ENCODE measurements around the gene CLEC18B. TPM values are rescaled to one million over a fixed set of nuclear protein-coding genes. Genes with fewer than 3 reads are reported as not detected.

CLEC18B gene
- total and polyA plus RNA-seq, 4 donors, result 0.65 to 1.9 (median 0.77) TPM; not detected in 1

DNA sequence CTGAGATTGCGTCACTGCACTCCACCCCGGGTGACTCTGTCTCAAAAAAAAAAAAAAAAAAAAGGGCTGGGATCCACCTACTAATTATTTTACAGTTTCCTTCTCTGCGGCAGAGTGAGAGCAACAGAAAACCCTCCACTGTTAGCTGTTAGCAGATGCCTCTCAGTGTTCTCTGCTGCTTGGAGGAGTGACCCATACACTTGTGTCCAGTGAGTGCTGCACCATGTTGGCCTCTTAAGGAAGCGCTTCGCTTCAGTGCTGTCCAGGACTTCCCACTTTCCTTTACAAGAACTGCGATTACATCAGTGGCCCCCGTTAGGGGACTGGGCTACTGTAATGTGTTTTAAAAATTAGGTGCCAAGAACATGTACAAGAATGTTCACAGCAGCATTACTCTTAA, 18.4 kb upstream of the CLEC18B start:
- no peaks in the 10 kb centered on the region for H3K9me3 ChIP-seq (ENCODE audit: control insufficient read depth in 4 of 4, insufficient read depth in 3 of 4, low read length in 3 of 4)
- 42 to 70% methylated on average over 7 of the region's 7 CpGs for WGBS, 2 donors
- no peaks in the 10 kb centered on the region for H3K4me1 ChIP-seq (ENCODE audit: control insufficient read depth in 5 of 5, insufficient read depth in 5 of 5, low read length in 5 of 5)
- no peak overlapping the region for H3K27ac ChIP-seq (ENCODE audit: low read depth in 1 of 2, low read length in 1 of 2)
- no peak overlapping the region for H3K9ac ChIP-seq (ENCODE audit: insufficient read depth in 1 of 2, low read length in 2 of 2)
- H3K36me3 ChIP-seq (ENCODE audit: control insufficient read depth in 4 of 4, insufficient read depth in 4 of 4, low read length in 4 of 4), result peaks cover 0 to 6% (median under 1%) of the 10 kb centered on the region in 4 donors
- H3K27me3 ChIP-seq (ENCODE audit: control insufficient read depth in 3 of 3, insufficient read depth in 3 of 3, low read length in 2 of 3), result no peaks in the 10 kb centered on the region
- no peak for DNase-seq
- peak; percentile 34 for ATAC-seq (ENCODE audit: insufficient read depth, low FRiP score)
- no peak overlapping the region for H3K4me3 ChIP-seq
- TF ChIP-seq, protein P1, sequence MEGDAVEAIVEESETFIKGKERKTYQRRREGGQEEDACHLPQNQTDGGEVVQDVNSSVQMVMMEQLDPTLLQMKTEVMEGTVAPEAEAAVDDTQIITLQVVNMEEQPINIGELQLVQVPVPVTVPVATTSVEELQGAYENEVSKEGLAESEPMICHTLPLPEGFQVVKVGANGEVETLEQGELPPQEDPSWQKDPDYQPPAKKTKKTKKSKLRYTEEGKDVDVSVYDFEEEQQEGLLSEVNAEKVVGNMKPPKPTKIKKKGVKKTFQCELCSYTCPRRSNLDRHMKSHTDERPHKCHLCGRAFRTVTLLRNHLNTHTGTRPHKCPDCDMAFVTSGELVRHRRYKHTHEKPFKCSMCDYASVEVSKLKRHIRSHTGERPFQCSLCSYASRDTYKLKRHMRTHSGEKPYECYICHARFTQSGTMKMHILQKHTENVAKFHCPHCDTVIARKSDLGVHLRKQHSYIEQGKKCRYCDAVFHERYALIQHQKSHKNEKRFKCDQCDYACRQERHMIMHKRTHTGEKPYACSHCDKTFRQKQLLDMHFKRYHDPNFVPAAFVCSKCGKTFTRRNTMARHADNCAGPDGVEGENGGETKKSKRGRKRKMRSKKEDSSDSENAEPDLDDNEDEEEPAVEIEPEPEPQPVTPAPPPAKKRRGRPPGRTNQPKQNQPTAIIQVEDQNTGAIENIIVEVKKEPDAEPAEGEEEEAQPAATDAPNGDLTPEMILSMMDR (IDR thresholded peaks at IDR 0.05; ENCODE audit: control extremely low read depth, extremely low read depth), result no peak

DNA sequence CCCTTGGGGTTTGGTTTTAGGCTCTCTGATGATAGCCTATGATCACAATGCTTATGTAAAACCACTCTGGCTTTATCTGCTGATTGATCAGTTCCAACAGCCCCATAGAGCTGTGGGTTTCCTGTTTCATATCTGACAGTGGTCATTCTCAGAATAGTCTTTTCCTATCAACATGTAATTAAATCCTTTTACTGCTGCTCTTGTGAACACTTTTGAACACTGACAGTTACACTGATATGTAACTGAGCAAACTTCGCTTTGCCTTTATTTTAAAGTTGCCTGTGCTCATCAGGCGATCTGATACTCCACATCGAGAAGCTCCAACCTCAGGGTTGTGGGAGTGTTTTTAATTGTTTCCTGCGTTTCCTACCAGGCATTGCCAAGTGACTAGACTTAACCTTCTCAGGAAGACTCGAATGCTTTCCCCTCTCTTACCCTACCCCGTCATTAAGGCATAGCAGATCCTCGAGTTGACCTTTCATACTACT, 17.3 kb upstream of the CLEC18B start:
- DNase-seq (no peak), ATAC-seq (ENCODE audit: insufficient read depth, low FRiP score) (no peak)
- H3K4me1 ChIP-seq (ENCODE audit: control insufficient read depth in 5 of 5, insufficient read depth in 5 of 5, low read length in 5 of 5), result no peaks in the 10 kb centered on the region
- WGBS, 2 donors, result 22 to 41% methylated on average over 7 of the region's 7 CpGs
- TF ChIP-seq, protein P1 (IDR thresholded peaks at IDR 0.05; ENCODE audit: control extremely low read depth, extremely low read depth), result no peak
- H3K9me3 ChIP-seq (ENCODE audit: control insufficient read depth in 4 of 4, insufficient read depth in 3 of 4, low read length in 3 of 4), result no peaks in the 10 kb centered on the region
- H3K27me3 ChIP-seq (ENCODE audit: control insufficient read depth in 3 of 3, insufficient read depth in 3 of 3, low read length in 2 of 3), result no peaks in the 10 kb centered on the region
- H3K27ac ChIP-seq (ENCODE audit: low read depth in 1 of 2, low read length in 1 of 2), result no peak overlapping the region
- peaks cover 0 to 6% (median under 1%) of the 10 kb centered on the region in 4 donors for H3K36me3 ChIP-seq (ENCODE audit: control insufficient read depth in 4 of 4, insufficient read depth in 4 of 4, low read length in 4 of 4)
- no peak overlapping the region for H3K9ac ChIP-seq (ENCODE audit: insufficient read depth in 1 of 2, low read length in 2 of 2)
- no peak overlapping the region for H3K4me3 ChIP-seq

DNA sequence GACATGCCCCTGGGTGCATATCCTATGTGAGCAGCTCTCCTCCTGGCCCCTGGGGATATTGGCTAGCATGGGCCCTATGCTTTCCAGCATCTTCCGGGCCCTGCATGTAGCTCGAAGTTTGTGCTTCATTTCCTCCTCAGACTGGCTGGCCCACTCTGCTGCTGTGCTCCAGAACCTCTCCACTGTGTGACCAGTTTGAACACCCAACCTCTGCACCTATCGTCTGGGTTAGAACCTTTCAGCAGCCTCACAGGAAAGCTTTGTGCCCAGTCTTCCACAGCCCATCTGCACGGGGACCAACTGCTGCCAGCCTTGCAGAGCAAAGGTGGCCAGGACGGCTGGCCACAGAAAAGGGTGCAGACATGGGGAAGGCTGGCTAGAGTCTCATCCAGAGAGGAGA, 10.2 kb upstream of the CLEC18B start:
- H3K9me3 ChIP-seq (ENCODE audit: control insufficient read depth in 4 of 4, insufficient read depth in 3 of 4, low read length in 3 of 4), result no peaks in the 10 kb centered on the region
- no peaks in the 10 kb centered on the region for H3K36me3 ChIP-seq (ENCODE audit: control insufficient read depth in 4 of 4, insufficient read depth in 4 of 4, low read length in 4 of 4)
- 84 to 86% methylated on average over 5 of the region's 5 CpGs for WGBS, 2 donors
- DNase-seq, result no peak
- no peaks in the 10 kb centered on the region for H3K27me3 ChIP-seq (ENCODE audit: control insufficient read depth in 3 of 3, insufficient read depth in 3 of 3, low read length in 2 of 3)
- H3K4me1 ChIP-seq (ENCODE audit: control insufficient read depth in 5 of 5, insufficient read depth in 5 of 5, low read length in 5 of 5), result no peaks in the 10 kb centered on the region
- ATAC-seq (ENCODE audit: insufficient read depth, low FRiP score), result no peak
- no peak overlapping the region for H3K9ac ChIP-seq (ENCODE audit: insufficient read depth in 1 of 2, low read length in 2 of 2)
- no peak overlapping the region for H3K4me3 ChIP-seq
- H3K27ac ChIP-seq (ENCODE audit: low read depth in 1 of 2, low read length in 1 of 2), result no peak overlapping the region
- TF ChIP-seq, protein P1 (IDR thresholded peaks at IDR 0.05; ENCODE audit: control extremely low read depth, extremely low read depth), result no peak

All from lung (tissue), 12 donors.